ENCODE results near the gene PRKN.

PRKN gene

GRCh38 chr6:161847628-161848027, 879.9 kb downstream of the PRKN start:
- TF ChIP-seq REST (IDR thresholded peaks at IDR 0.05; ENCODE audit: insufficient replicate concordance, low read depth) (no peak), SPI1 (IDR thresholded peaks at IDR 0.05; ENCODE audit: borderline replicate concordance, low read depth) (no peak), POLR2AphosphoS5 (IDR thresholded peaks at IDR 0.05; ENCODE audit: low read depth) (no peak), GABPA (IDR thresholded peaks at IDR 0.05; ENCODE audit: low read depth) (no peak)
- TF ChIP-seq, protein P1, sequence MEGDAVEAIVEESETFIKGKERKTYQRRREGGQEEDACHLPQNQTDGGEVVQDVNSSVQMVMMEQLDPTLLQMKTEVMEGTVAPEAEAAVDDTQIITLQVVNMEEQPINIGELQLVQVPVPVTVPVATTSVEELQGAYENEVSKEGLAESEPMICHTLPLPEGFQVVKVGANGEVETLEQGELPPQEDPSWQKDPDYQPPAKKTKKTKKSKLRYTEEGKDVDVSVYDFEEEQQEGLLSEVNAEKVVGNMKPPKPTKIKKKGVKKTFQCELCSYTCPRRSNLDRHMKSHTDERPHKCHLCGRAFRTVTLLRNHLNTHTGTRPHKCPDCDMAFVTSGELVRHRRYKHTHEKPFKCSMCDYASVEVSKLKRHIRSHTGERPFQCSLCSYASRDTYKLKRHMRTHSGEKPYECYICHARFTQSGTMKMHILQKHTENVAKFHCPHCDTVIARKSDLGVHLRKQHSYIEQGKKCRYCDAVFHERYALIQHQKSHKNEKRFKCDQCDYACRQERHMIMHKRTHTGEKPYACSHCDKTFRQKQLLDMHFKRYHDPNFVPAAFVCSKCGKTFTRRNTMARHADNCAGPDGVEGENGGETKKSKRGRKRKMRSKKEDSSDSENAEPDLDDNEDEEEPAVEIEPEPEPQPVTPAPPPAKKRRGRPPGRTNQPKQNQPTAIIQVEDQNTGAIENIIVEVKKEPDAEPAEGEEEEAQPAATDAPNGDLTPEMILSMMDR (IDR thresholded peaks at IDR 0.05; ENCODE audit: insufficient read depth, low read length) = no peak
- Histone ChIP-seq H3K4me3 (replicated peaks; ENCODE audit: insufficient read depth, low read length) (no peak overlapping the region), H3K27me3 (ENCODE audit: insufficient read depth, poor library complexity, severe bottlenecking) (no peaks in the 10 kb centered on the region), H3K27ac (replicated peaks) (no peak overlapping the region)
- DNase-seq (ENCODE audit: low read depth in 1 of 2, low spot score in 1 of 2) = no peak

DNA sequence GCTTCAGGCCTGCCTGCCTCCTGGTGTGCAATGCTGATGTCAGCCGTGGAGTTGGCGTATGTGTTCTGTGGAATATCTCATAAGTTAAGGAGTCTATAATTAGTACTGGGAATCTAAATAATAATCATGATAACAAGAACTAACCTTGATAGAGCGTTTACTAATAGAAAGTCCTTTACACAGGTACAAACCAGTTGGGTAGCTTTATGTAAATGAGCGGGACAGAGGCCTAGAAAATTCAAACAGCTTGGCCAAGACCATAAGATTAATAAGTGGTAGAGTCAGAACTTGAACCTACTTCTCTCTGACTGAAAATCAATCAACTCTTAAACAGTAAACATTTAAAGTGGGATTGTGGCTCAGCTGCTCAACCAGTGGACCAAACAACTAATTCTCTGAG, 882.8 kb downstream of the PRKN start:
- TF ChIP-seq, protein P1 (IDR thresholded peaks at IDR 0.05; ENCODE audit: insufficient read depth, low read length) = no peak
- TF ChIP-seq POLR2AphosphoS5 (IDR thresholded peaks at IDR 0.05; ENCODE audit: low read depth) (no peak), GABPA (IDR thresholded peaks at IDR 0.05; ENCODE audit: low read depth) (no peak), SPI1 (IDR thresholded peaks at IDR 0.05; ENCODE audit: borderline replicate concordance, low read depth) (no peak), REST (IDR thresholded peaks at IDR 0.05; ENCODE audit: insufficient replicate concordance, low read depth) (no peak)

DNA sequence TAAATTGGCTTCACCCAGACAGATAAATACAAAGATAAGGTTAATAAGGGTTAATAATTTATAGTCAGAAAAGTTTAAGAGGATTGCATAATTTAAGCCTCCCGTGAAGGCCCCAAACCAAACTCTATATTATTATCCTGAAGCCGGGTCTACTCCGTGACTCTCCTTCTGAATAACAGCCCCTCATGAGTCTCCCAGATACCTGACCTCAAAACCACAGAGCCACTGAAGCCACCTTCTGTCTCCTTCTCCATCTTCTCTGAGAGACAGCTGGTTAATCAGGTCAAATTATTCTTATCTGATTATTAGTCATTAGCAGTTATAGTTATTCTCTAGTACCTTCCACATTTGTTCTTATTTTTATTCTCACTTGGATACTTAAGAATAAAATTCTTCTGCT, 884.5 kb downstream of the PRKN start:
- TF ChIP-seq SPI1 (IDR thresholded peaks at IDR 0.05; ENCODE audit: borderline replicate concordance, low read depth) (no peak), POLR2AphosphoS5 (IDR thresholded peaks at IDR 0.05; ENCODE audit: low read depth) (no peak), GABPA (IDR thresholded peaks at IDR 0.05; ENCODE audit: low read depth) (no peak), REST (IDR thresholded peaks at IDR 0.05; ENCODE audit: insufficient replicate concordance, low read depth) (no peak)
- TF ChIP-seq, protein P1 (IDR thresholded peaks at IDR 0.05; ENCODE audit: insufficient read depth, low read length) = no peak
- Histone ChIP-seq H3K27me3 (ENCODE audit: insufficient read depth, poor library complexity, severe bottlenecking) (no peaks in the 10 kb centered on the region), H3K4me3 (replicated peaks; ENCODE audit: insufficient read depth, low read length) (no peak overlapping the region), H3K27ac (replicated peaks) (no peak overlapping the region)
- DNase-seq (ENCODE audit: low read depth in 1 of 2, low spot score in 1 of 2) = no peak

More for the DNA sequence above, 882.8 kb downstream of the PRKN start:
- H3K27me3 ChIP-seq (ENCODE audit: insufficient read depth, poor library complexity, severe bottlenecking) = no peaks in the 10 kb centered on the region
- no peak overlapping the region for H3K4me3 ChIP-seq (replicated peaks; ENCODE audit: insufficient read depth, low read length)
- no peak overlapping the region for H3K27ac ChIP-seq (replicated peaks)
- no peak for DNase-seq (ENCODE audit: low read depth in 1 of 2, low spot score in 1 of 2)
